NB4 (cell line): Measurements from ENCODE around the gene MBOAT1.

ENCODE experiments used
- CTCF ChIP-seq: IDR thresholded peaks from one replicate; pipeline ENCODE4 v1.5.1; 2012; ENCODE audit warnings: low read depth, low read length
- POLR2A ChIP-seq: IDR thresholded peaks from 2 replicates; pipeline ENCODE4 v1.6.1; 2011; ENCODE audit warnings: mild to moderate bottlenecking; ENCODE audit not compliant: insufficient read length; ENCODE audit errors: extremely low read depth

- TF ChIP-seq CTCF = no peak
- no peak for TF ChIP-seq POLR2A
These were observed 143.2 kb downstream of the MBOAT1 start for GRCh38 chr6:20069021-20069522.
